Adrenal gland (tissue), 12 donors: ENCODE results near the gene KCND2. TPM values are rescaled to one million over a fixed set of nuclear protein-coding genes. Genes with fewer than 3 reads are reported as not detected.

Experiments
- DNase-seq, 7 donors: peaks; one replicate each; pipeline ENCODE4 v3.0.0-alpha.2; 2019 to 2020
- H3K27ac ChIP-seq, 5 donors: fragments of 200-600 bp; sonication (generic) in 4 of 5; 1 replicate in 3 of 5; 2 replicates in 2 of 5; pipeline versions ENCODE4 v1.5.1 to v1.8.0; 2016 to 2020; ENCODE audit warnings: mild to moderate bottlenecking in 1 of 5
- H3K27me3 ChIP-seq: fragments of 200-600 bp; 2 replicates; pipeline ENCODE4 v1.8.0; 2021
- H3K36me3 ChIP-seq, 2 donors: fragments of 200-600 bp; replicated peaks in 1 of 2; 1 replicate in 1 of 2; 2 replicates in 1 of 2; pipeline versions ENCODE4 v1.5.1 to v1.8.0; 2018 to 2022
- H3K4me1 ChIP-seq, 2 donors: fragments of 200-600 bp; replicated peaks in 1 of 2; 1 replicate in 1 of 2; 2 replicates in 1 of 2; pipeline versions ENCODE4 v1.5.1 to v1.8.0; 2018 to 2021
- H3K4me3 ChIP-seq, 4 donors: fragments of 200-600 bp; sonication (generic) in 3 of 4; one replicate each; pipeline ENCODE4 v1.5.1; 2016 to 2018
- H3K9me3 ChIP-seq, 3 donors: fragments of 200-600 bp; sonication (generic) in 1 of 3; replicated peaks in 1 of 3; 1 replicate in 2 of 3; 2 replicates in 1 of 3; pipeline versions ENCODE4 v1.5.1 to v1.8.0; 2016 to 2021
- CTCF ChIP-seq, 6 experiments: fragments of 450-650 bp in 4 of 6; fragments of 200-600 bp in 2 of 6; sonication (generic) in 1 of 6; IDR thresholded peaks; 1 replicate in 5 of 6; 2 replicates in 1 of 6; pipeline versions ENCODE4 v1.5.1 to v1.8.0; 2016 to 2021; ENCODE audit warnings: antibody characterized with exemption in 6 of 6, mild to moderate bottlenecking in 2 of 6, moderate library complexity in 1 of 6
- POLR2A ChIP-seq, 2 donors: fragments of 450-650 bp; IDR thresholded peaks; one replicate each; pipeline ENCODE4 v1.6.1; 2017; ENCODE audit warnings: antibody characterized with exemption in 2 of 2, mild to moderate bottlenecking in 2 of 2, moderate library complexity in 1 of 2
- WGBS, 4 donors: extraction: QIAGEN DNeasy Blood & Tissue Kit in 2 of 4; methylation state at CpG; one replicate each; pipeline versions ENCODE4 v1.1.5 to v1.1.7; 2013 to 2017; 5-methylcytosine and 5-hydroxymethylcytosine counted together
- intact Hi-C, 2 donors: fragments of 100-400 bp; cut with DNase I; formaldehyde crosslinking; loops; one replicate each; pipeline versions ENCODE4 v1.14.1 to v1.15.0; 2022 to 2023
- polyA plus RNA-seq, 3 donors: library from polyadenylated mRNA; stranded (reverse); fragments of 200-250 nt in 2 of 3; fragments of 350-450 nt in 1 of 3; fragmentation: Illumina TruSeq in 1 of 3; extraction: RNeasy Lipid Tissue Mini Kit (QIAGEN cat#74804) in 1 of 3; gene quantifications; one replicate each; pipeline ENCODE4 v1.2.3, GENCODE V29; 2013 to 2014
- total RNA-seq, 9 donors: library from RNA; depleted of rRNA in 4 of 9; stranded (reverse); fragments of >200 nt in 4 of 9; fragments of 120-200 nt in 1 of 9; fragmentation: NEBNext Ultra II Directional in 1 of 9; extraction: Animal tissue kit (Norgen Biotek cat#: 25700) in 1 of 9; gene quantifications; one replicate each; pipeline versions ENCODE4 v1.1.0 to v1.2.4, GENCODE V29; 2013 to 2023
- donor health status: healthy with polysubstance abuse.
- donor health status: Bipolar disorder and iron deficiency.
- donor health status: DM: yes; HTN: yes; CAD: no.
- donor health status: DM: no; HTN: no; CAD: no.
- donor health status: DM: no; HTN: no; CAD: no.
- donor health status: DM: yes; HTN: yes; CAD: no.

Gene KCND2
- total and polyA plus RNA-seq, 12 donors: 0.24 to 3.0 (median 0.81) TPM

GRCh38 chr7:120473352-120473751 is 200.4 kb downstream of the KCND2 start:
- DNase-seq: no peak
- WGBS, 4 donors: 78 to 86% (median 83%) methylated on average over 5 of the region's 5 CpGs

GRCh38 chr7:120475994-120476393 is 203.0 kb downstream of the KCND2 start:
- no peak for DNase-seq
- no peaks in the 10 kb centered on the region for H3K4me1 ChIP-seq
- no peak overlapping the region for H3K4me3 ChIP-seq
- no peaks in the 10 kb centered on the region for H3K27me3 ChIP-seq
- intact Hi-C loops: no loop called here
- no peaks in the 10 kb centered on the region for H3K36me3 ChIP-seq
- H3K27ac ChIP-seq: no peak overlapping the region
- TF ChIP-seq POLR2A (IDR thresholded peaks at IDR 0.05): no peak
- no peak for TF ChIP-seq CTCF (IDR thresholded peaks at IDR 0.05)
- H3K9me3 ChIP-seq: no peaks in the 10 kb centered on the region

More at GRCh38 chr7:120473352-120473751, 200.4 kb downstream of the KCND2 start:
- Histone ChIP-seq H3K4me3 (no peak overlapping the region), H3K4me1 (no peaks in the 10 kb centered on the region), H3K27ac (no peak overlapping the region), H3K36me3 (no peaks in the 10 kb centered on the region), H3K27me3 (no peaks in the 10 kb centered on the region), H3K9me3 (no peaks in the 10 kb centered on the region)
- no peak for TF ChIP-seq POLR2A (IDR thresholded peaks at IDR 0.05)
- TF ChIP-seq CTCF (IDR thresholded peaks at IDR 0.05): no peak
- intact Hi-C loops: no loop called here

DNA sequence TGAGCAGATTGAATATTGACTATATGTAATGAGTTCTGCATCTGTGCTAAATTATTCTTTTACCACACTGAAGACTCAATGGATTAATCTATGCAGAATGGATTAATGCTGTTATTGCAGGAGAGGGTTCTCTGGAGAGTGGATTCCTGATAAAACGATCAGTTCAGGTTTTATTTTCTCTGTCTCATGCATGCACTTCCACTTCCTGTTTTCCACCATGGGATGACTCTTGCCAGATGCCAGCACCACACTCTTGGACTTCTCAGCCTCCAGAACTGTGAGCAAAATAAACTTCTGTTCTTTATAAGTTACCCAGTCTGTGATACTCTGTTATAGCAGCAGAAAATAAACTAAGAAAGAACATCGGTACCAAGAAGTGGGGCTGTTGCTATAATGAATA is 207.5 kb downstream of the KCND2 start:
- H3K9me3 ChIP-seq: no peaks in the 10 kb centered on the region
- intact Hi-C loops: no loop called here
- WGBS, 4 donors: 76 to 92% (median 85%) methylated on average over 2 of the region's 2 CpGs
- H3K27me3 ChIP-seq: no peaks in the 10 kb centered on the region
- H3K27ac ChIP-seq: no peak overlapping the region
- no peak for DNase-seq
- H3K36me3 ChIP-seq: no peaks in the 10 kb centered on the region
- TF ChIP-seq CTCF (IDR thresholded peaks at IDR 0.05) (no peak), POLR2A (IDR thresholded peaks at IDR 0.05) (no peak)
- no peak overlapping the region for H3K4me3 ChIP-seq
- no peaks in the 10 kb centered on the region for H3K4me1 ChIP-seq

DNA sequence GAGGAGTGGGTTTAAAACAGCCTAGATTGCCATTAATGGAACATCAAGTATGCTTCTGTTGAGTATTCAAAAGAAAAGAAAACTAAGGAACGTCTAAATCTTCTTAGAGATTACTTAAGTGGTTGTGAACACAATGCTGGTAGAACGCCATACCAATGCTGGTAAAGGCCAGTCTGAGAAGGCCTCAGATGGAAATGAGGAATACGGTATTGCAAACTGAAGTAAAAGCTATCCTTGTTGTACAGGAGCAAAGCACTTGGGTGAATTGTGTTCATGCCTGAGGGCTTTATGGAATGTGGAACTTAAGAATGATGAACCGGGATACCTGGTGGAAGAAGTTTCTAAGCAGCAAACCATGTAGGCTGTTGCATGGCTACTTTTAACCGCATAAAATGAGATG is 208.0 kb downstream of the KCND2 start:
- TF ChIP-seq POLR2A (IDR thresholded peaks at IDR 0.05) (no peak), CTCF (IDR thresholded peaks at IDR 0.05) (no peak)
- H3K4me3 ChIP-seq: no peak overlapping the region
- DNase-seq: no peak
- H3K27ac ChIP-seq: no peak overlapping the region
- intact Hi-C loops: no loop called here
- 81 to 92% (median 83%) methylated on average over 5 of the region's 5 CpGs for WGBS, 4 donors
- H3K4me1 ChIP-seq: no peaks in the 10 kb centered on the region
- H3K27me3 ChIP-seq: no peaks in the 10 kb centered on the region
- H3K36me3 ChIP-seq: no peaks in the 10 kb centered on the region
- H3K9me3 ChIP-seq: no peaks in the 10 kb centered on the region
